OCI-LY1 (cell line): Measurements from ENCODE around the gene C2CD2L.

Experiments
- H2AFZ ChIP-seq: fragments of 200-600 bp; sonication (generic), shearing (Covaris generic); 2 replicates; pipeline ENCODE4 v1.6.0; 2014; ENCODE audit warnings: antibody characterized with exemption, mild to moderate bottlenecking, low read length
- H3F3A ChIP-seq: fragments of 200-600 bp; sonication (generic), shearing (Covaris generic); 2 replicates; pipeline ENCODE4 v1.6.0; 2014; ENCODE audit warnings: mild to moderate bottlenecking, antibody characterized with exemption, low read length, moderate library complexity; ENCODE audit not compliant: insufficient read depth
- H3K27ac ChIP-seq: fragments of 200-600 bp; sonication (generic); 2 replicates; pipeline ENCODE4 v1.5.1; 2014; ENCODE audit warnings: low read length, mixed run types, mild to moderate bottlenecking, low read depth; ENCODE audit not compliant: poor library complexity, severe bottlenecking
- H3K27me3 ChIP-seq: fragments of 200-600 bp; sonication (generic); 2 replicates; pipeline ENCODE4 v1.6.0; 2014; ENCODE audit warnings: antibody characterized with exemption, mild to moderate bottlenecking, low read length, moderate library complexity; ENCODE audit not compliant: insufficient read depth
- H3K36me3 ChIP-seq: fragments of 200-600 bp; sonication (generic); 2 replicates; pipeline ENCODE4 v1.6.1; 2014; ENCODE audit warnings: mild to moderate bottlenecking, antibody characterized with exemption, low read length, moderate library complexity, mixed read lengths; ENCODE audit not compliant: insufficient read depth
- H3K4me1 ChIP-seq: fragments of 200-600 bp; sonication (generic); 2 replicates; pipeline ENCODE4 v1.5.1; 2014; ENCODE audit warnings: mild to moderate bottlenecking, low read length, moderate library complexity; ENCODE audit not compliant: insufficient read depth, severe bottlenecking
- H3K4me2 ChIP-seq: fragments of 200-600 bp; sonication (generic), shearing (Covaris generic); 2 replicates; pipeline ENCODE4 v1.6.1; 2014; ENCODE audit warnings: low read length
- H3K4me3 ChIP-seq: fragments of 200-600 bp; sonication (generic); 2 replicates; pipeline ENCODE4 v1.5.1; 2014; ENCODE audit warnings: low read length, low read depth, mild to moderate bottlenecking, mixed read lengths; ENCODE audit not compliant: poor library complexity, severe bottlenecking
- H3K79me2 ChIP-seq: fragments of 200-600 bp; shearing (Covaris generic); 2 replicates; pipeline ENCODE4 v1.6.1; 2016; ENCODE audit warnings: mixed run types, low read length, mixed read lengths; ENCODE audit not compliant: insufficient read depth
- H3K9ac ChIP-seq: fragments of 200-600 bp; sonication (generic), shearing (Covaris generic); 2 replicates; pipeline ENCODE4 v1.6.1; 2014; ENCODE audit warnings: mild to moderate bottlenecking, low read length, mixed read lengths
- H3K9me2 ChIP-seq: fragments of 200-600 bp; sonication (generic), shearing (Covaris generic); 2 replicates; pipeline ENCODE4 v1.6.1; 2014; ENCODE audit warnings: low read depth, mild to moderate bottlenecking, low read length, mixed read lengths
- H3K9me3 ChIP-seq: fragments of 200-600 bp; shearing (Covaris generic); 2 replicates; pipeline ENCODE4 v1.6.1; 2014; ENCODE audit warnings: low read length, mixed read lengths
- H4K20me1 ChIP-seq: fragments of 200-600 bp; sonication (generic), shearing (Covaris generic); 2 replicates; pipeline ENCODE4 v1.6.0; 2016; ENCODE audit warnings: mild to moderate bottlenecking, low read length; ENCODE audit not compliant: insufficient read depth
- EZH2 ChIP-seq: fragments of 200-600 bp; sonication (generic), shearing (Covaris generic); IDR thresholded peaks from 2 replicates; pipeline ENCODE4 v1.8.0; 2017; ENCODE audit warnings: borderline replicate concordance, mixed run types, mild to moderate bottlenecking, antibody characterized with exemption, low read length, moderate library complexity, mixed read lengths
- TF ChIP-seq, protein P1 (sequence below): fragments of 200-600 bp; sonication (generic), shearing (Covaris generic); IDR thresholded peaks from 2 replicates; pipeline ENCODE4 v1.5.1; 2017; ENCODE audit warnings: mild to moderate bottlenecking, antibody characterized with exemption, low read length, moderate library complexity, mixed read lengths

C2CD2L gene

DNA sequence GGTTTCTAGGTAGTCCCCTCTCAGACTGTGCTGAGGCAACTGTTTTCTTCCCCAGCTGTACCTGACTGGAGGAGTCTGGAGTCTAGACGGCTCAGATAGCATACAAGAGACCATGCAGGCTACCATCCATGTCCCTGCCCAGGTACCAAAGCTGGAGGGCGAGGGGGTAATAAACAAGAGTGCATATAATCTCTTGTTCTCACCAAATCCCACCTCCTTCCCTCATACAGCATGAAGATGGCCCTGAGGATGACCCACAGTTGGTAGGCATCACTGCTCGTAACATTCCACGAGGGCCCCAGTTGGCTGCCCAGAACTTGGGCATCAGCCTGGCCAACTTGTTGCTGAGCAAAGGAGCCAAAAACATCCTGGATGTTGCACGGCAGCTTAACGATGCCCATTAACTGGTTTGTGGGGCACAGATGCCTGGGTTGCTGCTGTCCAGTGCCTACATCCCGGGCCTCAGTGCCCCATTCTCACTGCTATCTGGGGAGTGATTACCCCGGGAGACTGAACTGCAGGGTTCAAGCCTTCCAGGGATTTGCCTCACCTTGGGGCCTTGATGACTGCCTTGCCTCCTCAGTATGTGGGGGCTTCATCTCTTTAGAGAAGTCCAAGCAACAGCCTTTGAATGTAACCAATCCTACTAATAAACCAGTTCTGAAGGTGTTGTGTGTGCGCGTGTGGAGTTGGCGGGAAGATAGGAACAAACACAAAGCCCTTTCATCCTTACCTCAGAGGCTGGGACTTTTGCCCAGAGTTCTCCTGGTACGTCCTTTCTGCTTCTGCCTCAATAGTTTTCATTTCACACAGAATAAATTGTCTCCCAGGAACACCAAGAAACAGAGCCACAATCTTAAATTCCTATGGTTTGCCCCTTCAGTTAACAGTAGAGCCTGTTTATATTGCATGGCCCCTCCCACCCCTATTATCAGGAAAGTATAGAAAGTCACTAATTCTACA, 14.0 kb upstream of the C2CD2L start:
- peaks cover 33% of the 10 kb centered on the region for H3K4me1 ChIP-seq
- no peaks in the 10 kb centered on the region for H3K9me2 ChIP-seq
- H3K79me2 ChIP-seq: peaks cover 18% of the 10 kb centered on the region
- H3K4me2 ChIP-seq: peak overlapping the region; percentile 97
- H3K27ac ChIP-seq: peak overlapping the region; percentile 86
- peaks cover 3% of the 10 kb centered on the region for H3F3A ChIP-seq
- H2AFZ ChIP-seq: no peak overlapping the region
- H3K4me3 ChIP-seq: peak overlapping the region; percentile 100
- no peak for TF ChIP-seq EZH2
- TF ChIP-seq, protein P1, sequence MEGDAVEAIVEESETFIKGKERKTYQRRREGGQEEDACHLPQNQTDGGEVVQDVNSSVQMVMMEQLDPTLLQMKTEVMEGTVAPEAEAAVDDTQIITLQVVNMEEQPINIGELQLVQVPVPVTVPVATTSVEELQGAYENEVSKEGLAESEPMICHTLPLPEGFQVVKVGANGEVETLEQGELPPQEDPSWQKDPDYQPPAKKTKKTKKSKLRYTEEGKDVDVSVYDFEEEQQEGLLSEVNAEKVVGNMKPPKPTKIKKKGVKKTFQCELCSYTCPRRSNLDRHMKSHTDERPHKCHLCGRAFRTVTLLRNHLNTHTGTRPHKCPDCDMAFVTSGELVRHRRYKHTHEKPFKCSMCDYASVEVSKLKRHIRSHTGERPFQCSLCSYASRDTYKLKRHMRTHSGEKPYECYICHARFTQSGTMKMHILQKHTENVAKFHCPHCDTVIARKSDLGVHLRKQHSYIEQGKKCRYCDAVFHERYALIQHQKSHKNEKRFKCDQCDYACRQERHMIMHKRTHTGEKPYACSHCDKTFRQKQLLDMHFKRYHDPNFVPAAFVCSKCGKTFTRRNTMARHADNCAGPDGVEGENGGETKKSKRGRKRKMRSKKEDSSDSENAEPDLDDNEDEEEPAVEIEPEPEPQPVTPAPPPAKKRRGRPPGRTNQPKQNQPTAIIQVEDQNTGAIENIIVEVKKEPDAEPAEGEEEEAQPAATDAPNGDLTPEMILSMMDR: no peak
- peaks cover 68% of the 10 kb centered on the region for H3K36me3 ChIP-seq
- no peaks in the 10 kb centered on the region for H4K20me1 ChIP-seq
- H3K27me3 ChIP-seq: no peaks in the 10 kb centered on the region
- H3K9me3 ChIP-seq: no peaks in the 10 kb centered on the region
- H3K9ac ChIP-seq: peak overlapping the region; percentile 100

DNA sequence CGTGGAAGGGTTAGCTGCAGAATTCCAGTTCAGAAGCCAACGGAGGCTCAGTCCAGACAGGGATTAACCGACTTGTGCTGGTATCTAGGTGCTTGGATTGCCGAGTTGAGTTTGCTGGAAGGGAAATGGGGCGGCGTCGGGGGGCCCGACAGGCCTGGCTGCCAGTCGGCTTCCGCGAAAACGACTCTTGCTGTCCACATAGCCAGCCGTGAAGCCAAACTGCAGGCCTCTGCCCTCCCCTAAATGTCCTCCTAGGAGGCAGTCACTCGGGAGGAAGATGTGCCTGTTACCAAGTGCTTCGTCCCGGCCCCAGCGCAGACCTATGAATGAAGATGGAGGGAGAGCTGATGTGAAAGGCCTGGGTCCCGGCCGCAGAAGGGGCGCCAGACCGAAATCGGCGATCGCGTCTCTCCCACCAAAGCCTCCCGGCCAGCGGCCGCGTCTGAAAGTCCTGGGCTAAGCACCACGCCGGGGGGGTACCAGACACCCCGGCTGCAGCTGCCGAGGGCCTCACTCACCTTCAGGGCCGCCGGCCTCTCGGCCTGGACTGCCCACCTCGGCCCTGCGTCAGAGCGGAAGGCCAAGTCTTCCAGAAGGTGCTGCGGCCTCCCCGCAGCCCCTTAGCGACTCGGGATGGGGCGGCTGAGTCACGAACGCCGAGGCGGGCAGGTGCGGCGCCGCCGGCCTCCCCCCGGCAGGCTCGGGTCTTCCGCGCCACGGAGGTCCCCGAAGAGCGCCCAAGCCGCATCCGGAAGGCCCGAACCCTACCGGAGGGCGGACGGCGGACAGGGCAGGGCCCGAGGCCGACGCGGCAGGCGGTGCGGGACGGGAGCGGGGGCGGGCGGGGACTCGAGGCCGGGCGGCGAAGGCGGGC, 13.0 kb upstream of the C2CD2L start:
- TF ChIP-seq, protein P1: no peak
- TF ChIP-seq EZH2: no peak
- peaks cover 18% of the 10 kb centered on the region for H3K79me2 ChIP-seq
- H4K20me1 ChIP-seq: no peaks in the 10 kb centered on the region
- H3K9me2 ChIP-seq: no peaks in the 10 kb centered on the region
- peaks cover 3% of the 10 kb centered on the region for H3F3A ChIP-seq
- peaks cover 36% of the 10 kb centered on the region for H3K4me1 ChIP-seq
- peaks cover 75% of the 10 kb centered on the region for H3K36me3 ChIP-seq
- peak overlapping the region; percentile 100 for H3K4me3 ChIP-seq
- H3K27ac ChIP-seq: peak overlapping the region; percentile 86
- H2AFZ ChIP-seq: no peak overlapping the region
- H3K9me3 ChIP-seq: no peaks in the 10 kb centered on the region
- H3K9ac ChIP-seq: peak overlapping the region; percentile 100
- no peaks in the 10 kb centered on the region for H3K27me3 ChIP-seq
- peak overlapping the region; percentile 97 for H3K4me2 ChIP-seq

DNA sequence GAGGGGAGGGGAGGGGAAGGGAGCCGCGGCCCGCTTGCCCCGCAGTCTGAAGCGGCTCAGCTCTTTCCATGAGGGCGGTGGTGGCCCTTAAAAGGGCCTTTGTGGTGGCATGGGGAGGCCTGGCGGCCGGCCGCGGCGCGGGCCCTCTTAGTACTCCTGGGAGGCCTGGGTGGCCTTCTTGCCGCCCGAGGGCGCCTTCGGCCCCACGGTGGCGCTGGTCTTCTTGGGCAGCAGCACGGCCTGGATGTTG, 12.4 kb upstream of the C2CD2L start:
- Histone ChIP-seq H3K9ac (peak overlapping the region; percentile 100), H3K9me3 (no peaks in the 10 kb centered on the region), H3F3A (peaks cover 3% of the 10 kb centered on the region), H3K36me3 (peaks cover 75% of the 10 kb centered on the region), H3K9me2 (no peaks in the 10 kb centered on the region), H3K27ac (peak overlapping the region; percentile 86), H3K27me3 (no peaks in the 10 kb centered on the region), H3K4me1 (peaks cover 39% of the 10 kb centered on the region), H3K79me2 (peaks cover 18% of the 10 kb centered on the region), H3K4me3 (peak overlapping the region; percentile 100), H4K20me1 (no peaks in the 10 kb centered on the region), H3K4me2 (peak overlapping the region; percentile 97), H2AFZ (no peak overlapping the region)
- TF ChIP-seq, protein P1: peak; percentile 45
- TF ChIP-seq EZH2: no peak
